Aorta (tissue), 5 donors: ENCODE data around the gene TIMM8A. TPM values are rescaled to one million over a fixed set of nuclear protein-coding genes. Genes with fewer than 3 reads are reported as not detected.

Experiments
- ATAC-seq: fragments of 200-7000 bp; cut with Tn5 transposase; one replicate; pipeline ENCODE4 v1.9.1; 2022; ENCODE audit warnings: moderate library complexity; ENCODE audit not compliant: low FRiP score
- DNase-seq, 2 donors: peaks; one replicate each; pipeline ENCODE4 v3.0.0-alpha.2; 2020
- H3K27ac ChIP-seq, 2 donors: one replicate each; pipeline ENCODE4 v1.5.1; 2013; ENCODE audit warnings: low read length in 2 of 2, mild to moderate bottlenecking in 2 of 2, moderate library complexity in 2 of 2, control low read depth in 1 of 2, inconsistent platforms in 1 of 2, low read depth in 1 of 2
- H3K27me3 ChIP-seq, 2 donors: one replicate each; pipeline ENCODE4 v1.6.1; 2013; ENCODE audit warnings: control low read depth in 1 of 2, low read length in 1 of 2, mild to moderate bottlenecking in 1 of 2, moderate library complexity in 1 of 2; ENCODE audit not compliant: insufficient read depth in 2 of 2, control insufficient read depth in 1 of 2
- H3K36me3 ChIP-seq, 2 donors: one replicate each; pipeline ENCODE4 v1.6.1; 2013; ENCODE audit warnings: control low read depth in 1 of 2, low read length in 1 of 2, mild to moderate bottlenecking in 1 of 2; ENCODE audit not compliant: insufficient read depth in 2 of 2, control insufficient read depth in 1 of 2
- H3K4me1 ChIP-seq, 2 donors: one replicate each; pipeline ENCODE4 v1.6.1; 2013; ENCODE audit warnings: low read length in 2 of 2, control low read depth in 1 of 2, mild to moderate bottlenecking in 1 of 2, moderate library complexity in 1 of 2; ENCODE audit not compliant: insufficient read depth in 2 of 2, control insufficient read depth in 1 of 2
- H3K4me3 ChIP-seq, 2 donors: one replicate each; pipeline ENCODE4 v1.5.1; 2013; ENCODE audit warnings: low read length in 2 of 2, control low read depth in 1 of 2, mild to moderate bottlenecking in 1 of 2
- H3K9me3 ChIP-seq: one replicate; pipeline ENCODE4 v1.6.1; 2013; ENCODE audit warnings: mild to moderate bottlenecking, low read length; ENCODE audit not compliant: control insufficient read depth
- WGBS, 2 donors: extraction: QIAGEN DNeasy Blood & Tissue Kit; methylation state at CpG; one replicate each; pipeline ENCODE4 v1.1.7; 2013; 5-methylcytosine and 5-hydroxymethylcytosine counted together
- intact Hi-C, 2 donors: fragments of 100-400 bp; cut with DNase I; formaldehyde crosslinking; loops; one replicate each; pipeline versions ENCODE4 v1.14.2 to v1.15.0; 2022
- polyA plus RNA-seq, 2 donors: library from polyadenylated mRNA; stranded (reverse); fragments of 200-250 nt; gene quantifications; one replicate each; pipeline ENCODE4 v1.2.3, GENCODE V29; 2013
- total RNA-seq, 2 donors: library from RNA; stranded (reverse); fragmentation: NEBNext Ultra II Directional; extraction: Animal tissue kit (Norgen Biotek cat#: 25700); gene quantifications; one replicate each; pipeline ENCODE4 v1.2.1, GENCODE V29; 2021
- donor health status: healthy with polysubstance abuse.
- donor health status: Bipolar disorder and iron deficiency.
- donor health status: DM: no; HTN: no; CAD: no.
- donor health status: DM: no; HTN: no; CAD: no.
- donor health status: DM: yes; HTN: yes; CAD: no.

Gene TIMM8A
- total and polyA plus RNA-seq, 4 donors = 3.1 to 9.1 (median 7.7) TPM

DNA sequence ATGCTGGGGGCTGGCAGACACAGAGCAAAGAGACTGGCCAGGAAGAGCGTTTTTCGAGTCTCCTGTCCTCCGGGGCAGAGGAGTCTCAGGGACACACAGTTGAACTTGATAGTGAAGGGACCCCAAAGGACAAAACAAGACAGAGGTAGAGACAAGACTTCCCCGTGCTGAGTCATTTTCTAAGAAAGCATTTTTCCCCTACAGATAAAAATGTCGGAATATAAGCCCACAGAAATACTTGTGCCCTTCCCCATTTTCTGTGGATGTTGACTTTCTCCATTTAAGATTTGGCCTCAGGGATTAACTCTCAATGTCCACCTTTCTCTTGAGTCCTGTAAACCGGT, 38.0 kb upstream of the TIMM8A start:
- Histone ChIP-seq H3K27ac (no peak overlapping the region), H3K4me1 (peaks cover 0 to 2% of the 10 kb centered on the region in 2 donors), H3K36me3 (no peaks in the 10 kb centered on the region), H3K4me3 (no peak overlapping the region), H3K9me3 (no peaks in the 10 kb centered on the region), H3K27me3 (no peaks in the 10 kb centered on the region)
- ATAC-seq (no peak), DNase-seq (no peak)
- WGBS, 2 donors = 68 to 70% methylated on average over 6 of the region's 6 CpGs
- intact Hi-C loops = no loop called here

- no peak within 1 kb of the TSS for H3K4me3 ChIP-seq
- 76 to 80% methylated on average over 9 of the region's 9 CpGs for WGBS, 2 donors
- no peak within 1 kb of the TSS for H3K27ac ChIP-seq
- DNase-seq (no peak), ATAC-seq (no peak)
- H3K4me1 ChIP-seq = peaks cover 0 to 2% of the 10 kb centered on the region in 2 donors
- intact Hi-C loops = no loop called here
- H3K9me3 ChIP-seq = no peaks in the 10 kb centered on the region
- H3K27me3 ChIP-seq = no peaks in the 10 kb centered on the region
- no peaks in the 10 kb centered on the region for H3K36me3 ChIP-seq
Observed at GRCh38 chrX:101385795-101386541, 37.4 kb upstream of the TIMM8A start, which contains the start of gene BTK. TSS of gene BTK (minus strand) at chrX:101386191. CDS start at chrX:101375284, 10,907 bp downstream.

- Histone ChIP-seq H3K9me3 (no peaks in the 10 kb centered on the region), H3K36me3 (no peaks in the 10 kb centered on the region), H3K4me3 (no peak overlapping the region), H3K27me3 (no peaks in the 10 kb centered on the region), H3K4me1 (peaks cover 0 to 2% of the 10 kb centered on the region in 2 donors), H3K27ac (no peak overlapping the region)
- intact Hi-C loops = no loop called here
- DNase-seq = no peak
- 71 to 85% methylated on average over 7 of the region's 7 CpGs for WGBS, 2 donors
- no peak for ATAC-seq
Observed at GRCh38 chrX:101385026-101385684, 36.6 kb upstream of the TIMM8A start.

DNA sequence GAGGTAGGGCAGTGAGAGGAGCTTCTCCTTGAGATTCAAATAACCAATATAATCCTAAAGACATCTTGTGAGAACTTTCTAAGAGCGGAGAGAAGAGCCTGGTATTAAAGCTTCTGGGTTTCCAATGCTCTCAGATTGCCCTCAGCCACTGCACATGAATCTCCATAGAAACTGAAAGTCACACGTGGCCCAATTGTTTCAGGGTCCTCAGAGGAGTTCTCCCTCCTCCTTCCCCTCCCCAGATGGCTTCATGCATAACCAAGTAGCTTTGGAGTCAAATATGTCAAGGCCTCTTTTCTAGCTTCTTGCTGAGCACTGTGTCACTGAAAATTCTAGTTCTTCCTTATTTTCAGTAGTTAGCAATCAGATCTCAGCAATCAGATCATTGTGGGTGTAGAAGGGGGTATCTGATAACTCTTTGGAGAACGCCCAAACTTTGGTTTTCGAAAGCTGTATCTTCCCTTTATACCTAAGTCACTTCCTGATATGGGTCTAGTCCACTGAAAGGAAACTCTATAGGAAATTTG, 35.2 kb upstream of the TIMM8A start:
- Histone ChIP-seq H3K27me3 (no peaks in the 10 kb centered on the region), H3K27ac (no peak overlapping the region), H3K9me3 (no peaks in the 10 kb centered on the region), H3K4me3 (no peak overlapping the region), H3K36me3 (no peaks in the 10 kb centered on the region), H3K4me1 (peaks cover 0 to 2% of the 10 kb centered on the region in 2 donors)
- intact Hi-C loops = no loop called here
- ATAC-seq (no peak), DNase-seq (no peak)
- 61 to 64% methylated on average over 4 of the region's 4 CpGs for WGBS, 2 donors

GRCh38 chrX:101377547-101377946, 29.0 kb upstream of the TIMM8A start:
- ATAC-seq (no peak), DNase-seq (no peak)
- 46 to 94% methylated on average over 1 of the region's 1 CpG for WGBS, 2 donors
- H3K27me3 ChIP-seq = no peaks in the 10 kb centered on the region
- H3K27ac ChIP-seq = no peak overlapping the region
- H3K9me3 ChIP-seq = no peaks in the 10 kb centered on the region
- H3K36me3 ChIP-seq = no peaks in the 10 kb centered on the region
- intact Hi-C loops = no loop called here
- H3K4me1 ChIP-seq = no peaks in the 10 kb centered on the region
- H3K4me3 ChIP-seq = no peak overlapping the region

GRCh38 chrX:101370888-101371504, 22.5 kb upstream of the TIMM8A start:
- no peak overlapping the region for H3K4me3 ChIP-seq
- H3K36me3 ChIP-seq = no peaks in the 10 kb centered on the region
- ATAC-seq = no peak
- intact Hi-C loops = no loop called here
- no peak overlapping the region for H3K27ac ChIP-seq
- no peaks in the 10 kb centered on the region for H3K4me1 ChIP-seq
- H3K9me3 ChIP-seq = no peaks in the 10 kb centered on the region
- 22 to 36% methylated on average over 3 of the region's 3 CpGs for WGBS, 2 donors
- no peaks in the 10 kb centered on the region for H3K27me3 ChIP-seq
- DNase-seq = no peak

DNA sequence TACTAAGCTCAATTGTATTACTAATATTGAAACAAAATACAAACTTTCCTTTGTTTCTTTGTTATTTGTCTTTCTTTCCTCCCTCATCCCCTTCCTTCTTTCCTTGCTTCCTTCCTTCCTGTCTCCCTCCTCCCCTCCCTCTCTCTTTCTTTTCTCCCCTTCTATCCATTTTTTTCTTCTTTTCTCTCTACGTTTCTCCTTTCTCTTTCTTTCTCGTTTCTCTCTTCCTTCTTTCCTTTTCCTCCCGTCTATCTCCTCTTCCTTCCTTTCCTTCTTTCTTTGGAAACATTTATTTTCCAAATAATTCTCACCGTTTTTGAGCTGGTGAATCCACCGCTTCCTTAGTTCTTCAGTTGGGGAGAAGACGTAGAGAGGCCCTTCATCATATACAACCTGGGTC, 21.1 kb upstream of the TIMM8A start:
- no peaks in the 10 kb centered on the region for H3K9me3 ChIP-seq
- no peak overlapping the region for H3K4me3 ChIP-seq
- H3K27ac ChIP-seq = no peak overlapping the region
- H3K4me1 ChIP-seq = no peaks in the 10 kb centered on the region
- no peak for DNase-seq
- H3K36me3 ChIP-seq = no peaks in the 10 kb centered on the region
- intact Hi-C loops = no loop called here
- ATAC-seq = no peak
- H3K27me3 ChIP-seq = no peaks in the 10 kb centered on the region
- whole genome bisulfite sequencing, 2 donors = 64 to 82% methylated on average over 6 of the region's 6 CpGs

- no peaks in the 10 kb centered on the region for H3K36me3 ChIP-seq
- H3K27me3 ChIP-seq = no peaks in the 10 kb centered on the region
- ATAC-seq = no peak
Observed at GRCh38 chrX:101368800-101369199, 20.3 kb upstream of the TIMM8A start.

More at GRCh38 chrX:101368800-101369199, 20.3 kb upstream of the TIMM8A start:
- H3K4me1 ChIP-seq = no peaks in the 10 kb centered on the region
- intact Hi-C loops = no loop called here
- no peak overlapping the region for H3K4me3 ChIP-seq
- no peaks in the 10 kb centered on the region for H3K9me3 ChIP-seq
- no peak for DNase-seq
- no peak overlapping the region for H3K27ac ChIP-seq
